Ovary (tissue), 3 donors: ENCODE data around the gene ATP5PB.

Experiments
- EP300 ChIP-seq: sonication (generic); formaldehyde crosslinking; IDR thresholded peaks from one replicate; pipeline ENCODE4 v1.6.1; 2017; ENCODE audit warnings: antibody characterized with exemption
- POLR2A ChIP-seq: fragments of 450-650 bp; IDR thresholded peaks from one replicate; pipeline ENCODE4 v1.6.1; 2017; ENCODE audit warnings: antibody characterized with exemption, mild to moderate bottlenecking, moderate library complexity
- TF ChIP-seq, protein P1 (sequence below), 3 donors: fragments of 450-650 bp in 2 of 3; fragments of 200-600 bp in 1 of 3; IDR thresholded peaks; one replicate each; pipeline versions ENCODE4 v1.5.1 to v1.8.0; 2016 to 2022; ENCODE audit warnings: antibody characterized with exemption in 3 of 3, mild to moderate bottlenecking in 1 of 3
- donor health status: DM: no; HTN: no; CAD: no.

DNA sequence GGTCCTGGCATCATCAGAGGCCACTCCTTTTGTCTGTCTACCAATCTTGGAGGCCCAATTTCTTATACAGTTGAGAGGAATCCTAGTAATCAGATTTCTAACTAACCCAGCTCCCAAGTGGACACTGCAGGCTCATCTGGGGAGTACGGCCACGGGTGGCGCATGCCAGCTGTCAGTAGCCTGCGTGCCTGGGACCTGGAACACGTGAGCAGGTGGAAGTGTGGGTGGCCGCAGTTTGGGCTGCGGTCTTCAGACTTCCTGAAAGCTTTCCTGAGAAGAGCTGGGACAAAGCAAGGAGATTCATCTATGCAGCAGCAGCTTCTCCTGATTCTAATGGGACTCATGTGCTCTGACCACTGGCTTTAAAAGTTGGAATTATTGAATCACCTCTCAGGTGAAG, 41.8 kb downstream of the ATP5PB start:
- TF ChIP-seq, protein P1, sequence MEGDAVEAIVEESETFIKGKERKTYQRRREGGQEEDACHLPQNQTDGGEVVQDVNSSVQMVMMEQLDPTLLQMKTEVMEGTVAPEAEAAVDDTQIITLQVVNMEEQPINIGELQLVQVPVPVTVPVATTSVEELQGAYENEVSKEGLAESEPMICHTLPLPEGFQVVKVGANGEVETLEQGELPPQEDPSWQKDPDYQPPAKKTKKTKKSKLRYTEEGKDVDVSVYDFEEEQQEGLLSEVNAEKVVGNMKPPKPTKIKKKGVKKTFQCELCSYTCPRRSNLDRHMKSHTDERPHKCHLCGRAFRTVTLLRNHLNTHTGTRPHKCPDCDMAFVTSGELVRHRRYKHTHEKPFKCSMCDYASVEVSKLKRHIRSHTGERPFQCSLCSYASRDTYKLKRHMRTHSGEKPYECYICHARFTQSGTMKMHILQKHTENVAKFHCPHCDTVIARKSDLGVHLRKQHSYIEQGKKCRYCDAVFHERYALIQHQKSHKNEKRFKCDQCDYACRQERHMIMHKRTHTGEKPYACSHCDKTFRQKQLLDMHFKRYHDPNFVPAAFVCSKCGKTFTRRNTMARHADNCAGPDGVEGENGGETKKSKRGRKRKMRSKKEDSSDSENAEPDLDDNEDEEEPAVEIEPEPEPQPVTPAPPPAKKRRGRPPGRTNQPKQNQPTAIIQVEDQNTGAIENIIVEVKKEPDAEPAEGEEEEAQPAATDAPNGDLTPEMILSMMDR (IDR thresholded peaks at IDR 0.05) = no peak
- TF ChIP-seq POLR2A (no peak), EP300 (no peak)
